PC-3 (cell line): ENCODE measurements around the gene AJM1.

ENCODE experiments used
- EZH2phosphoT487 ChIP-seq: fragments of 300-600 bp; sonication (generic); IDR thresholded peaks from 2 replicates; pipeline ENCODE4 v1.6.1; 2018; ENCODE audit warnings: mild to moderate bottlenecking, antibody characterized with exemption, low read length, borderline replicate concordance
- TF ChIP-seq, protein P1 (sequence below): fragments of 300-600 bp; sonication (generic); conservative IDR thresholded peaks from 2 replicates; pipeline ENCODE4 v1.5.1; 2017; ENCODE audit warnings: antibody characterized with exemption, low read depth, mild to moderate bottlenecking, low read length

GRCh38 chr9:136862849-136863622, 20.8 kb downstream of the AJM1 start:
- no peak for TF ChIP-seq EZH2phosphoT487
- TF ChIP-seq, protein P1, sequence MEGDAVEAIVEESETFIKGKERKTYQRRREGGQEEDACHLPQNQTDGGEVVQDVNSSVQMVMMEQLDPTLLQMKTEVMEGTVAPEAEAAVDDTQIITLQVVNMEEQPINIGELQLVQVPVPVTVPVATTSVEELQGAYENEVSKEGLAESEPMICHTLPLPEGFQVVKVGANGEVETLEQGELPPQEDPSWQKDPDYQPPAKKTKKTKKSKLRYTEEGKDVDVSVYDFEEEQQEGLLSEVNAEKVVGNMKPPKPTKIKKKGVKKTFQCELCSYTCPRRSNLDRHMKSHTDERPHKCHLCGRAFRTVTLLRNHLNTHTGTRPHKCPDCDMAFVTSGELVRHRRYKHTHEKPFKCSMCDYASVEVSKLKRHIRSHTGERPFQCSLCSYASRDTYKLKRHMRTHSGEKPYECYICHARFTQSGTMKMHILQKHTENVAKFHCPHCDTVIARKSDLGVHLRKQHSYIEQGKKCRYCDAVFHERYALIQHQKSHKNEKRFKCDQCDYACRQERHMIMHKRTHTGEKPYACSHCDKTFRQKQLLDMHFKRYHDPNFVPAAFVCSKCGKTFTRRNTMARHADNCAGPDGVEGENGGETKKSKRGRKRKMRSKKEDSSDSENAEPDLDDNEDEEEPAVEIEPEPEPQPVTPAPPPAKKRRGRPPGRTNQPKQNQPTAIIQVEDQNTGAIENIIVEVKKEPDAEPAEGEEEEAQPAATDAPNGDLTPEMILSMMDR, result no peak
